Tibial nerve (tissue), 3 donors: ENCODE results near the gene APOB.

ENCODE experiments used
- CTCF ChIP-seq, 5 experiments: fragments of 200-600 bp in 3 of 5; fragments of 450-650 bp in 2 of 5; sonication (generic) in 3 of 5; IDR thresholded peaks; one replicate each; pipeline ENCODE4 v1.5.1; 2016 to 2019; ENCODE audit warnings: antibody characterized with exemption in 5 of 5, mild to moderate bottlenecking in 3 of 5, moderate library complexity in 2 of 5
- POLR2A ChIP-seq, 2 donors: fragments of 450-650 bp; IDR thresholded peaks; one replicate each; pipeline ENCODE4 v1.6.1; 2017; ENCODE audit warnings: antibody characterized with exemption in 2 of 2, mild to moderate bottlenecking in 2 of 2, moderate library complexity in 2 of 2

- TF ChIP-seq CTCF (IDR thresholded peaks at IDR 0.05) (no peak), POLR2A (IDR thresholded peaks at IDR 0.05) (no peak)
Measured at GRCh38 chr2:20988905-20989304, 55.0 kb downstream of the APOB start.
